Fibroblast of the aortic adventitia (primary cell): ENCODE measurements around the gene UVRAG. TPM values are rescaled to one million over a fixed set of nuclear protein-coding genes. Genes with fewer than 3 reads are reported as not detected.

Experiments
- DNase-seq: peaks from one replicate; pipeline ENCODE4 v3.0.0-alpha.2; 2010; ENCODE audit warnings: low read depth
- H3K4me3 ChIP-seq: 2 replicates; pipeline ENCODE4 v1.5.1; 2011; ENCODE audit warnings: low read depth, mild to moderate bottlenecking, control low read depth, low read length, moderate library complexity
- CTCF ChIP-seq: IDR thresholded peaks from 2 replicates; pipeline ENCODE4 v1.5.1; 2011; ENCODE audit warnings: mild to moderate bottlenecking, low read length, control low read depth, inconsistent platforms; ENCODE audit not compliant: insufficient read depth
- total RNA-seq: library from RNA; depleted of rRNA; stranded (reverse); fragments of >200 nt; gene quantifications from 2 replicates; pipeline ENCODE4 v1.2.3, GENCODE V29; 2012; ENCODE audit warnings: low replicate concordance

The UVRAG gene
- total RNA-seq, 1 donor = 21.6 TPM

- peak; percentile 80 for DNase-seq
- peak; percentile 89 for TF ChIP-seq CTCF
- no peak overlapping the region for H3K4me3 ChIP-seq
Measured at GRCh38 chr11:75802913-75803820, 11.8 kb upstream of the UVRAG start.

- no peak overlapping the region for H3K4me3 ChIP-seq
- TF ChIP-seq CTCF = no peak
- DNase-seq = no peak
Measured at GRCh38 chr11:75809111-75809510, 5.9 kb upstream of the UVRAG start.

GRCh38 chr11:75809991-75810390, 5.0 kb upstream of the UVRAG start:
- TF ChIP-seq CTCF = no peak
- DNase-seq = no peak

GRCh38 chr11:75810637-75811390, 4.2 kb upstream of the UVRAG start:
- no peak for TF ChIP-seq CTCF
- H3K4me3 ChIP-seq = no peak overlapping the region
- no peak for DNase-seq

More at GRCh38 chr11:75809991-75810390, 5.0 kb upstream of the UVRAG start:
- no peak overlapping the region for H3K4me3 ChIP-seq

GRCh38 chr11:75811485-75811884, 3.5 kb upstream of the UVRAG start:
- no peak for DNase-seq
- no peak for TF ChIP-seq CTCF
- H3K4me3 ChIP-seq = no peak overlapping the region

GRCh38 chr11:75812542-75813040, 2.4 kb upstream of the UVRAG start:
- no peak overlapping the region for H3K4me3 ChIP-seq
- TF ChIP-seq CTCF = no peak
- DNase-seq = no peak
